ENCODE data around the gene ZFYVE19. TPM values are rescaled to one million over a fixed set of nuclear protein-coding genes. Genes with fewer than 3 reads are reported as not detected.

Gene ZFYVE19
- total and polyA plus RNA-seq, 2 donors (not counting 3 experiments of a cell fraction or from before 2014, with no cell fraction given): 29.7 to 47.2 TPM

GRCh38 chr15:40821195-40821594, 14.3 kb downstream of the ZFYVE19 start:
- no peaks in the 10 kb centered on the region for H4K20me1 ChIP-seq (replicated peaks; ENCODE audit: control insufficient read depth, extremely low read depth, insufficient read depth, low read length)
- H3K9me1 ChIP-seq (replicated peaks; ENCODE audit: control insufficient read depth, extremely low read depth, insufficient read depth, low read length): no peaks in the 10 kb centered on the region
- H3K9me3 ChIP-seq (replicated peaks; ENCODE audit: control insufficient read depth, insufficient read depth, low read length): no peaks in the 10 kb centered on the region
- H3K9ac ChIP-seq (replicated peaks; ENCODE audit: extremely low read depth, insufficient read depth, low read length): no peak overlapping the region
- dilution Hi-C loops (cut with MboI; ENCODE audit: extremely low pct_ligation_motif_present, low sequenced_read_pairs): no loop called here
- no peak overlapping the region for H3K4me3 ChIP-seq (replicated peaks in 1 of 3; ENCODE audit: insufficient read depth in 1 of 3, low read depth in 1 of 3, low read length in 3 of 3)
- no peaks in the 10 kb centered on the region for H3K4me1 ChIP-seq (ENCODE audit: control insufficient read depth, extremely low read depth, insufficient read depth, low read length)
- TF ChIP-seq POLR2AphosphoS5 (IDR thresholded peaks at IDR 0.05; ENCODE audit: insufficient read depth, low read depth, low read length) (no peak), MYC (IDR thresholded peaks at IDR 0.05; ENCODE audit: low read depth, low read length) (no peak), CTCF (IDR thresholded peaks at IDR 0.05; ENCODE audit: extremely low read depth in 1 of 2, insufficient read depth in 1 of 2, low read depth in 1 of 2, low read length in 2 of 2) (no peak)
- POLR2A ChIA-PET: no interaction called here
- no peak overlapping the region for H3K27ac ChIP-seq (ENCODE audit: insufficient read depth, low read depth, low read length)
- DNase-seq (ENCODE audit: low read depth, low spot score): no peak
- H3K36me3 ChIP-seq (ENCODE audit: control insufficient read depth in 2 of 2, extremely low read depth in 1 of 2, insufficient read depth in 2 of 2, low read length in 2 of 2): no peaks in the 10 kb centered on the region
- H3K79me2 ChIP-seq (ENCODE audit: control insufficient read depth, insufficient read depth, low read length): no peaks in the 10 kb centered on the region
- CTCF ChIA-PET: no interaction called here
- intact Hi-C loops (cut with micrococcal nuclease): no loop called here
- no TSS peak for BruUV-seq (replicated peaks)
- no peak for FAIRE-seq
- H3K27me3 ChIP-seq (ENCODE audit: control insufficient read depth in 2 of 2, insufficient read depth in 2 of 2, low read length in 2 of 2): peaks cover 4 to 5% of the 10 kb centered on the region in 2 experiments
- no peak overlapping the region for H3K4me2 ChIP-seq (ENCODE audit: insufficient read depth, low read length)
- no peak overlapping the region for H2AFZ ChIP-seq (ENCODE audit: low read depth, low read length)

GRCh38 chr15:40823572-40824343, 16.9 kb downstream of the ZFYVE19 start:
- TF ChIP-seq FOS (IDR thresholded peaks at IDR 0.05; ENCODE audit: borderline replicate concordance, insufficient read depth, low read length) (no peak), POLR2A (IDR thresholded peaks at IDR 0.05; ENCODE audit: low read depth, low read length) (no peak), EZH2 (IDR thresholded peaks at IDR 0.05; ENCODE audit: borderline replicate concordance, low read depth, low read length, severe bottlenecking) (no peak), POLR2AphosphoS5 (IDR thresholded peaks at IDR 0.05; ENCODE audit: insufficient read depth, low read depth, low read length) (no peak), MAX (IDR thresholded peaks at IDR 0.05; ENCODE audit: insufficient read depth, insufficient read length) (no peak), JUN (IDR thresholded peaks at IDR 0.05; ENCODE audit: borderline replicate concordance, insufficient read depth, insufficient read length, low read depth) (no peak), GATA2 (IDR thresholded peaks at IDR 0.05; ENCODE audit: insufficient read depth, insufficient read length, low read depth, low read length) (no peak), CTCF (IDR thresholded peaks at IDR 0.05; ENCODE audit: extremely low read depth in 1 of 2, insufficient read depth in 1 of 2, low read depth in 1 of 2, low read length in 2 of 2) (no peak), MYC (IDR thresholded peaks at IDR 0.05; ENCODE audit: low read depth, low read length) (no peak)
- Histone ChIP-seq H3K4me2 (ENCODE audit: insufficient read depth, low read length) (no peak overlapping the region), H3K79me2 (ENCODE audit: control insufficient read depth, insufficient read depth, low read length) (no peaks in the 10 kb centered on the region), H3K4me1 (ENCODE audit: control insufficient read depth, extremely low read depth, insufficient read depth, low read length) (no peaks in the 10 kb centered on the region), H2AFZ (ENCODE audit: low read depth, low read length) (no peak overlapping the region), H3K9me1 (replicated peaks; ENCODE audit: control insufficient read depth, extremely low read depth, insufficient read depth, low read length) (no peaks in the 10 kb centered on the region), H3K9me3 (replicated peaks; ENCODE audit: control insufficient read depth, insufficient read depth, low read length) (no peaks in the 10 kb centered on the region), H3K4me3 (replicated peaks in 1 of 3; ENCODE audit: insufficient read depth in 1 of 3, low read depth in 1 of 3, low read length in 3 of 3) (no peak overlapping the region), H3K27me3 (ENCODE audit: control insufficient read depth in 2 of 2, insufficient read depth in 2 of 2, low read length in 2 of 2) (peaks cover 7 to 11% of the 10 kb centered on the region in 2 experiments), H3K36me3 (ENCODE audit: control insufficient read depth in 2 of 2, extremely low read depth in 1 of 2, insufficient read depth in 2 of 2, low read length in 2 of 2) (no peaks in the 10 kb centered on the region), H4K20me1 (replicated peaks; ENCODE audit: control insufficient read depth, extremely low read depth, insufficient read depth, low read length) (no peaks in the 10 kb centered on the region), H3K9ac (replicated peaks; ENCODE audit: extremely low read depth, insufficient read depth, low read length) (no peak overlapping the region), H3K27ac (ENCODE audit: insufficient read depth, low read depth, low read length) (no peak overlapping the region)
- intact Hi-C loops (cut with micrococcal nuclease) (no loop called here), dilution Hi-C loops (cut with MboI; ENCODE audit: extremely low pct_ligation_motif_present, low sequenced_read_pairs) (no loop called here)
- ChIA-PET POLR2A (no interaction called here), CTCF (interaction anchor here (1.1 to 3.5 kb wide), 3 partner anchors 14 to 50 kb away, joined by 3 to 15 read pairs (median 3); partner anchors contain the start of gene RHOV)
- DNase-seq (ENCODE audit: low read depth, low spot score) (no peak), FAIRE-seq (no peak)
- BruUV-seq (replicated peaks): no TSS peak

Measured in endothelial cell of umbilical vein (primary cell).